Neural cell (in vitro differentiated cells): ENCODE data around the gene EIF3K. TPM values are rescaled to one million over a fixed set of nuclear protein-coding genes. Genes with fewer than 3 reads are reported as not detected.

Source experiments
- H2AFZ ChIP-seq: fragments of 200-600, 300-800 bp; sonication (generic), shearing (Covaris generic); 2 replicates; pipeline ENCODE4 v1.6.0; 2014; ENCODE audit warnings: low read depth, mild to moderate bottlenecking, antibody characterized with exemption, low read length, moderate library complexity
- H3F3A ChIP-seq: fragments of 200-600 bp; shearing (Covaris generic); 2 replicates; pipeline ENCODE4 v1.6.1; 2016; ENCODE audit warnings: mild to moderate bottlenecking, moderate library complexity, mixed read lengths, antibody characterized with exemption, low read length; ENCODE audit not compliant: insufficient read depth, poor library complexity, severe bottlenecking
- H3K27ac ChIP-seq: fragments of 200-600, 300-800 bp; sonication (generic), shearing (Covaris generic); 2 replicates; pipeline ENCODE4 v1.5.1; 2014; ENCODE audit warnings: mild to moderate bottlenecking, low read length, moderate library complexity
- H3K27me3 ChIP-seq: fragments of 300-800, 200-600 bp; sonication (generic), shearing (Covaris generic); 2 replicates; pipeline ENCODE4 v1.6.0; 2014; ENCODE audit warnings: mild to moderate bottlenecking, low read depth, low read length, moderate library complexity; ENCODE audit not compliant: insufficient read depth
- H3K36me3 ChIP-seq: fragments of 300-800, 200-600 bp; sonication (generic), shearing (Covaris generic); 2 replicates; pipeline ENCODE4 v1.5.1; 2014; ENCODE audit warnings: mild to moderate bottlenecking, antibody characterized with exemption, low read length, moderate library complexity; ENCODE audit not compliant: insufficient read depth
- H3K4me2 ChIP-seq: fragments of 300-800, 200-600 bp; sonication (generic), shearing (Covaris generic); 2 replicates; pipeline ENCODE4 v1.6.0; 2014; ENCODE audit warnings: mild to moderate bottlenecking, low read length
- H3K4me3 ChIP-seq: fragments of 300-800, 200-600 bp; sonication (generic), shearing (Covaris generic); 2 replicates; pipeline ENCODE4 v1.5.1; 2014; ENCODE audit warnings: mild to moderate bottlenecking, low read length, moderate library complexity
- H3K79me2 ChIP-seq: fragments of 200-600 bp; shearing (Covaris generic); replicated peaks from 2 replicates; pipeline ENCODE4 v1.6.0; 2014; ENCODE audit warnings: mild to moderate bottlenecking, low read length, moderate library complexity; ENCODE audit not compliant: insufficient read depth
- H3K9ac ChIP-seq: fragments of 300-800, 200-600 bp; sonication (generic), shearing (Covaris generic); 2 replicates; pipeline ENCODE4 v1.6.1; 2016; ENCODE audit warnings: mild to moderate bottlenecking, low read length, mixed read lengths
- H3K9me2 ChIP-seq: fragments of 200-600 bp; shearing (Covaris generic); 2 replicates; pipeline ENCODE4 v1.6.1; 2016; ENCODE audit warnings: mild to moderate bottlenecking, low read length, mixed read lengths; ENCODE audit not compliant: insufficient read depth
- H3K9me3 ChIP-seq: fragments of 200-600, 300-800 bp; sonication (generic), shearing (Covaris generic); 2 replicates; pipeline ENCODE4 v1.6.1; 2016; ENCODE audit warnings: mild to moderate bottlenecking, mixed run types, low read length, moderate library complexity, mixed read lengths
- H4K20me1 ChIP-seq: fragments of 200-600 bp; shearing (Covaris generic); 2 replicates; pipeline ENCODE4 v1.6.1; 2016; ENCODE audit warnings: mild to moderate bottlenecking, mixed run types; ENCODE audit not compliant: insufficient read depth
- CTCF ChIP-seq: fragments of 450-650 bp; IDR thresholded peaks from 2 replicates; pipeline ENCODE4 v1.5.1; 2014; ENCODE audit warnings: antibody characterized with exemption, mild to moderate bottlenecking, moderate library complexity; ENCODE audit not compliant: poor library complexity, severe bottlenecking
- EP300 ChIP-seq: fragments of 450-650 bp; conservative IDR thresholded peaks from 2 replicates; pipeline ENCODE4 v1.6.1; 2014; ENCODE audit warnings: antibody characterized with exemption, mild to moderate bottlenecking, moderate library complexity; ENCODE audit not compliant: poor library complexity, severe bottlenecking
- EZH2 ChIP-seq: fragments of 200-600, 300-800 bp; shearing (Covaris generic), sonication (generic); IDR thresholded peaks from 2 replicates; pipeline ENCODE4 v1.6.1; 2014; ENCODE audit warnings: antibody characterized with exemption, low read length, borderline replicate concordance, mild to moderate bottlenecking; ENCODE audit not compliant: insufficient read depth, poor library complexity, severe bottlenecking
- MXI1 ChIP-seq: fragments of 450-650 bp; conservative IDR thresholded peaks from 2 replicates; pipeline ENCODE4 v1.6.1; 2014; ENCODE audit warnings: antibody characterized with exemption, mild to moderate bottlenecking; ENCODE audit not compliant: poor library complexity, severe bottlenecking
- POLR2AphosphoS5 ChIP-seq: IDR thresholded peaks from 2 replicates; pipeline ENCODE4 v1.6.1; 2012
- RAD21 ChIP-seq: fragments of 450-650 bp; conservative IDR thresholded peaks from 2 replicates; pipeline ENCODE4 v1.6.1; 2014; ENCODE audit warnings: antibody characterized with exemption, mild to moderate bottlenecking, moderate library complexity
- REST ChIP-seq: IDR thresholded peaks from 2 replicates; pipeline ENCODE4 v1.6.1; 2012; ENCODE audit warnings: borderline replicate concordance
- SMC3 ChIP-seq: fragments of 450-650 bp; conservative IDR thresholded peaks from 2 replicates; pipeline ENCODE4 v1.6.1; 2014; ENCODE audit warnings: antibody characterized with exemption, mild to moderate bottlenecking, moderate library complexity; ENCODE audit not compliant: poor library complexity
- TAF1 ChIP-seq: IDR thresholded peaks from 2 replicates; pipeline ENCODE4 v1.6.1; 2012; ENCODE audit warnings: low read depth
- polyA plus RNA-seq: library from polyadenylated mRNA; depleted of rRNA; stranded (reverse); fragments of >200 nt; gene quantifications from 2 replicates; pipeline ENCODE4 v1.2.3, GENCODE V29; 2014

EIF3K gene
- polyA plus RNA-seq, 1 donor from 2014 or later, result 462 TPM

GRCh38 chr19:38663156-38663651 is 44.2 kb downstream of the EIF3K start:
- H3K9ac ChIP-seq, result no peak overlapping the region
- H3K36me3 ChIP-seq, result no peaks in the 10 kb centered on the region
- H3F3A ChIP-seq, result no peaks in the 10 kb centered on the region
- TF ChIP-seq MXI1 (no peak), TAF1 (no peak), RAD21 (no peak), POLR2AphosphoS5 (no peak), CTCF (no peak), REST (no peak), EZH2 (no peak), SMC3 (no peak), EP300 (no peak)
- H3K79me2 ChIP-seq, result peaks cover 30% of the 10 kb centered on the region
- H2AFZ ChIP-seq, result no peak overlapping the region
- no peaks in the 10 kb centered on the region for H4K20me1 ChIP-seq
- no peak overlapping the region for H3K4me2 ChIP-seq
- H3K9me3 ChIP-seq, result no peaks in the 10 kb centered on the region
- no peaks in the 10 kb centered on the region for H3K27me3 ChIP-seq
- H3K27ac ChIP-seq, result no peak overlapping the region
- H3K9me2 ChIP-seq, result no peaks in the 10 kb centered on the region
- H3K4me3 ChIP-seq, result no peak overlapping the region

GRCh38 chr19:38663957-38664502 is 45.0 kb downstream of the EIF3K start:
- no peaks in the 10 kb centered on the region for H3K9me3 ChIP-seq
- no peaks in the 10 kb centered on the region for H3F3A ChIP-seq
- peaks cover 22% of the 10 kb centered on the region for H3K79me2 ChIP-seq
- no peak overlapping the region for H3K27ac ChIP-seq
- H3K4me2 ChIP-seq, result no peak overlapping the region
- no peaks in the 10 kb centered on the region for H3K9me2 ChIP-seq
- H3K36me3 ChIP-seq, result no peaks in the 10 kb centered on the region
- H3K4me3 ChIP-seq, result no peak overlapping the region
- TF ChIP-seq REST (no peak), EZH2 (no peak), POLR2AphosphoS5 (no peak), CTCF (no peak), SMC3 (no peak), RAD21 (no peak), MXI1 (no peak), TAF1 (no peak), EP300 (no peak)
- no peaks in the 10 kb centered on the region for H3K27me3 ChIP-seq
- no peaks in the 10 kb centered on the region for H4K20me1 ChIP-seq
- no peak overlapping the region for H2AFZ ChIP-seq
- H3K9ac ChIP-seq, result no peak overlapping the region
